H9 (cell line): ENCODE measurements around the gene CDK6. TPM values are rescaled to one million over a fixed set of nuclear protein-coding genes. Genes with fewer than 3 reads are reported as not detected.

ENCODE experiments used
- DNase-seq: peaks from one replicate; pipeline ENCODE4 v3.0.0-alpha.2; 2017
- H2AFZ ChIP-seq: one replicate; pipeline ENCODE4 v1.6.1; 2013; ENCODE audit warnings: mild to moderate bottlenecking, low read length, control low read depth, moderate library complexity
- H2AK5ac ChIP-seq: 2 replicates; pipeline ENCODE4 v1.6.1; 2013; ENCODE audit warnings: low read length, control low read depth, mixed read lengths; ENCODE audit not compliant: insufficient read length
- H2BK120ac ChIP-seq: one replicate; pipeline ENCODE4 v1.6.1; 2013; ENCODE audit warnings: low read depth, mild to moderate bottlenecking, low read length, control low read depth, inconsistent platforms; ENCODE audit not compliant: poor library complexity, severe bottlenecking
- H2BK12ac ChIP-seq: 2 replicates; pipeline ENCODE4 v1.6.1; 2013; ENCODE audit warnings: low read length, control low read depth, mixed read lengths, low read depth; ENCODE audit not compliant: insufficient read length
- H2BK15ac ChIP-seq: 2 replicates; pipeline ENCODE4 v1.6.1; 2013; ENCODE audit warnings: low read depth, low read length, control low read depth
- H2BK20ac ChIP-seq: one replicate; pipeline ENCODE4 v1.6.1; 2013; ENCODE audit warnings: low read depth, mild to moderate bottlenecking, low read length, control low read depth, inconsistent platforms; ENCODE audit not compliant: poor library complexity, severe bottlenecking
- H2BK5ac ChIP-seq: 2 replicates; pipeline ENCODE4 v1.6.1; 2013; ENCODE audit warnings: low read length, control low read depth, mixed read lengths; ENCODE audit not compliant: insufficient read length
- H3K14ac ChIP-seq: 2 replicates; pipeline ENCODE4 v1.6.1; 2013; ENCODE audit warnings: low read length, control low read depth; ENCODE audit not compliant: insufficient read depth
- H3K18ac ChIP-seq: 2 replicates; pipeline ENCODE4 v1.6.1; 2013; ENCODE audit warnings: low read depth, mild to moderate bottlenecking, mixed read lengths, low read length, control low read depth; ENCODE audit not compliant: insufficient read length
- H3K23ac ChIP-seq: 2 replicates; pipeline ENCODE4 v1.6.1; 2013; ENCODE audit warnings: low read length, control low read depth, mixed read lengths, low read depth; ENCODE audit not compliant: insufficient read length
- H3K23me2 ChIP-seq: 2 replicates; pipeline ENCODE4 v1.6.1; 2013; ENCODE audit warnings: low read depth, mild to moderate bottlenecking, mixed read lengths, low read length, control low read depth; ENCODE audit not compliant: insufficient read length, poor library complexity, severe bottlenecking
- H3K27ac ChIP-seq: 2 replicates; pipeline ENCODE4 v1.5.1; 2013; ENCODE audit warnings: low read length, control low read depth, mixed read lengths, low read depth; ENCODE audit not compliant: insufficient read length
- H3K27me3 ChIP-seq: 2 replicates; pipeline ENCODE4 v1.6.1; 2013; ENCODE audit warnings: low read length, control low read depth, inconsistent platforms; ENCODE audit not compliant: insufficient read depth
- H3K4ac ChIP-seq: 2 replicates; pipeline ENCODE4 v1.6.1; 2013; ENCODE audit warnings: low read depth, mild to moderate bottlenecking, control low read depth, inconsistent platforms, low read length, moderate library complexity
- H3K4me1 ChIP-seq: 2 replicates; pipeline ENCODE4 v1.6.1; 2013; ENCODE audit warnings: low read length, control low read depth, inconsistent platforms; ENCODE audit not compliant: insufficient read depth
- H3K4me2 ChIP-seq: 2 replicates; pipeline ENCODE4 v1.6.1; 2013; ENCODE audit warnings: low read length, control low read depth, mixed read lengths; ENCODE audit not compliant: insufficient read length, insufficient read depth
- H3K56ac ChIP-seq: 2 replicates; pipeline ENCODE4 v1.6.1; 2013; ENCODE audit warnings: low read depth, mild to moderate bottlenecking, mixed read lengths, low read length, control low read depth; ENCODE audit not compliant: insufficient read length
- H3K79me1 ChIP-seq: 2 replicates; pipeline ENCODE4 v1.6.1; 2013; ENCODE audit warnings: low read depth, mild to moderate bottlenecking, moderate library complexity, low read length, control low read depth, inconsistent platforms; ENCODE audit not compliant: insufficient read depth, poor library complexity, severe bottlenecking
- H3K79me2 ChIP-seq: 2 replicates; pipeline ENCODE4 v1.6.1; 2013; ENCODE audit warnings: low read length, control low read depth, inconsistent platforms; ENCODE audit not compliant: insufficient read depth
- H3K9ac ChIP-seq: 2 replicates; pipeline ENCODE4 v1.6.1; 2013; ENCODE audit warnings: low read length, control low read depth, mixed read lengths; ENCODE audit not compliant: insufficient read length; ENCODE audit errors: extremely low read depth
- H3K9me3 ChIP-seq: one replicate; pipeline ENCODE4 v1.6.1; 2013; ENCODE audit warnings: low read depth, low read length, inconsistent platforms; ENCODE audit not compliant: control insufficient read depth
- H3T11ph ChIP-seq: one replicate; pipeline ENCODE4 v1.6.1; 2013; ENCODE audit warnings: mild to moderate bottlenecking, low read length, control low read depth, inconsistent platforms
- H4K20me1 ChIP-seq: one replicate; pipeline ENCODE4 v1.6.1; 2013; ENCODE audit not compliant: control insufficient read depth, insufficient read length, insufficient read depth
- H4K5ac ChIP-seq: 2 replicates; pipeline ENCODE4 v1.6.1; 2013; ENCODE audit warnings: low read depth, mild to moderate bottlenecking, mixed read lengths, low read length, control low read depth; ENCODE audit not compliant: insufficient read length
- H4K8ac ChIP-seq: replicated peaks from 2 replicates; pipeline ENCODE4 v1.6.1; 2013; ENCODE audit warnings: low read length, control low read depth, mixed read lengths, low read depth; ENCODE audit not compliant: insufficient read length
- H4K91ac ChIP-seq: 2 replicates; pipeline ENCODE4 v1.6.1; 2013; ENCODE audit warnings: low read depth, mild to moderate bottlenecking, moderate library complexity, mixed read lengths, low read length, control low read depth; ENCODE audit not compliant: insufficient read length
- H3K27ac Mint-ChIP-seq, 3 experiments: 2 replicates in 2 of 3; 3 replicates in 1 of 3; pipeline ENCODE4 v1.8.0; 2020 to 2021; ENCODE audit warnings: mixed read lengths in 3 of 3, mild to moderate bottlenecking in 1 of 3, moderate library complexity in 1 of 3
- H3K27me3 Mint-ChIP-seq: 2 replicates; pipeline ENCODE4 v1.8.0; 2021; ENCODE audit warnings: low read depth, mild to moderate bottlenecking, moderate library complexity, mixed read lengths
- H3K36me3 Mint-ChIP-seq, 3 experiments: 2 replicates in 2 of 3; 3 replicates in 1 of 3; pipeline ENCODE4 v1.8.0; 2020 to 2021; ENCODE audit warnings: low read depth in 3 of 3, mixed read lengths in 3 of 3; ENCODE audit not compliant: insufficient read depth in 1 of 3
- H3K4me1 Mint-ChIP-seq, 2 experiments: 2 replicates each; pipeline ENCODE4 v1.8.0; 2020; ENCODE audit warnings: mixed read lengths in 2 of 2
- H3K4me3 Mint-ChIP-seq, 2 experiments: 2 replicates in 1 of 2; 3 replicates in 1 of 2; pipeline ENCODE4 v1.8.0; 2020 to 2021; ENCODE audit warnings: mild to moderate bottlenecking in 2 of 2, mixed read lengths in 2 of 2, moderate library complexity in 1 of 2
- H3K9me3 Mint-ChIP-seq, 2 experiments: 2 replicates in 1 of 2; 3 replicates in 1 of 2; pipeline ENCODE4 v1.8.0; 2020; ENCODE audit warnings: mild to moderate bottlenecking in 2 of 2, mixed read lengths in 2 of 2, moderate library complexity in 1 of 2
- CTCF ChIP-seq: fragments of 200-600 bp; sonication (generic); conservative IDR thresholded peaks from 3 replicates; pipeline ENCODE4 v1.8.0; 2021; ENCODE audit warnings: antibody characterized with exemption, mild to moderate bottlenecking
- WGBS: extraction: QIAGEN DNeasy Blood & Tissue Kit; methylation state at CpG from one replicate; pipeline ENCODE4 v1.1.7; 2013; ENCODE audit warnings: missing lambda C conversion rate, low lambda C conversion rate, mixed read lengths; ENCODE audit not compliant: insufficient read length; ENCODE audit errors: extremely low coverage; 5-methylcytosine and 5-hydroxymethylcytosine counted together
- total RNA-seq: library from RNA; stranded (reverse); gene quantifications from 2 replicates; pipeline ENCODE4 v1.2.1, GENCODE V29; 2021

CDK6 gene
- total RNA-seq, 1 experiment from 2014 or later: 30.0 TPM

DNA sequence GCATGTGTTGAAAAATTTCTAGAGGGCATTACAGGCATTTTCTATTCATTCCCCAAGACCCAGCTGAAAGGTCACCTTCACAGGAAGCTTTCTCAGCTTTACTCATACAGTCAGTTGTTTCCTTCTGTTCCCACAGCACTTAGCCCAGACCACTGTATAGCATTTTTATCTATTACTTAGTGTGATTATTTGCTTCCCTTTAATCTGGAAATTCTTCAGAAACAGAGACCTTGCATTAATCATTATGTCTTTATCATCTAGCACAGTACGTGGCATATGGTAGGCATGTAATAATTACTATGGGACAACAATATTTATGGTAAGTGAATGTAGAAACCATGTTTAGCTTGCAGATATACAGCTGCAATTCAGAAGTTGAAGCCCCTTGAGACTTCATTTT lies 38.2 kb upstream of the CDK6 start:
- Histone ChIP-seq H3K4me2 (no peak overlapping the region), H3K56ac (no peak overlapping the region), H3K14ac (no peak overlapping the region), H4K91ac (no peak overlapping the region), H3K9me3 (no peaks in the 10 kb centered on the region), H2BK12ac (no peak overlapping the region), H3K4ac (no peak overlapping the region), H3K27me3 (no peaks in the 10 kb centered on the region), H3T11ph (no peak overlapping the region), H3K18ac (no peak overlapping the region), H3K4me1 (no peaks in the 10 kb centered on the region), H3K9ac (no peak overlapping the region), H4K8ac (no peak overlapping the region), H4K5ac (no peak overlapping the region), H2BK20ac (no peak overlapping the region), H4K20me1 (no peaks in the 10 kb centered on the region), H3K79me2 (no peaks in the 10 kb centered on the region), H3K79me1 (no peaks in the 10 kb centered on the region), H3K23me2 (no peaks in the 10 kb centered on the region), H2BK120ac (no peak overlapping the region), H2BK15ac (no peak overlapping the region), H3K27ac (no peak overlapping the region), H2BK5ac (no peak overlapping the region), H2AFZ (no peak overlapping the region), H2AK5ac (no peak overlapping the region), H3K23ac (no peak overlapping the region)
- Mint-ChIP-seq H3K9me3 (no peaks in the 10 kb centered on the region; a peak in 1 of 5 replicates), H3K27me3 (peaks cover 5% of the 10 kb centered on the region), H3K4me3 (no peak overlapping the region), H3K27ac (no peak overlapping the region), H3K4me1 (peaks cover 2 to 9% of the 10 kb centered on the region in 2 experiments; a peak in 3 of 4 replicates), H3K36me3 (no peaks in the 10 kb centered on the region)
- DNase-seq: no peak
- no peak for TF ChIP-seq CTCF
- WGBS: no CpG with 5 or more reads among the region's 1 CpG
